GM19463 (cell line): ENCODE data around the gene VCX3A.
"Not testable (repeated sequence)": the region's sequence is repeated elsewhere in the genome, so short reads cannot be mapped to it uniquely, and the experiment has no call there.

Source experiments
- ATAC-seq: cut with Tn5 transposase; IDR thresholded peaks from one replicate; pipeline ENCODE4 v1.9.1; 2021; ENCODE audit warnings: mild to moderate bottlenecking, moderate library complexity; ENCODE audit not compliant: unreplicated experiment

The VCX3A gene

GRCh38 chrX:6535018-6535417, at the start of gene VCX3A:
Gene VCX3A, minus strand, starts transcription at chrX:6535118. Its CDS starts 621 bp downstream, at chrX:6534497.
- ATAC-seq: not testable (repeated sequence)

GRCh38 chrX:6574762-6575161, 39.8 kb upstream of the VCX3A start:
- ATAC-seq: no peak

DNA sequence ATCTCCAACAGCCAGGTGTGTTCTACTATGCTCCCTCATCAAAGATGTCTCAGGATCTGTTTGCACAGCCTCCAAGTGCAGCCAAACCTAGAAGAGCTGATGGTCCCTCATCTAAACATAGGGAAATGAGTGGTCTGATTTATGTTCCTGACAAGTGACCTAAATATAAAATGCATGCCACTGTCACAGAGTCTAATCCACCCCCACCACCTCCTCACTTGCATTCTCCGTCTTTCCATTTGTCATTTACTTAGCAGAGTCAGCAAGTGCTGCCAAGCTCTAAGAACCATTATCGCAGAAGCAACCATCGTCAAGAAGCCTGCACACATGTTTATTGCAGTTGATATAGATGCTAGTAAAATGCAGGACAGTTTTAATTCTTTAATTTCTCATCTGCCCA, 33.1 kb upstream of the VCX3A start:
- no peak for ATAC-seq

DNA sequence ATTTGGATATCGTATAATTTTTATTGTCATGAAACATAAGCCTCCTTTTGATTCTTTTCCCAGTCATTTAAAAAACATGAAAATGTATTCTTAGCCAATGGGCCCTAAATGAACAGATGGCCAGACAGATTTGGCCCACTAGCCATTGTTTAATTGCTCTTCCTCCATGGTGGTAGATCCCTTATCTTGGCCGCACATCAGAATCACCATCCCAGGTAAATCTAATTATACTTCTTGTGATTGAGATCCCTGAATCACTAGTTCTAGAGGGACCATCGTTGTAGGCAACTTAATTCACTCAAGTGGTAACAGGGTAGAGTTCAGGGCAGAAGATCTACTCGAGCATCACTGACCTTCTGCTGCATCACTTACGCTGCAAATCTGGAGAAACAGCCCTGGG, 24.1 kb upstream of the VCX3A start:
- no peak for ATAC-seq

DNA sequence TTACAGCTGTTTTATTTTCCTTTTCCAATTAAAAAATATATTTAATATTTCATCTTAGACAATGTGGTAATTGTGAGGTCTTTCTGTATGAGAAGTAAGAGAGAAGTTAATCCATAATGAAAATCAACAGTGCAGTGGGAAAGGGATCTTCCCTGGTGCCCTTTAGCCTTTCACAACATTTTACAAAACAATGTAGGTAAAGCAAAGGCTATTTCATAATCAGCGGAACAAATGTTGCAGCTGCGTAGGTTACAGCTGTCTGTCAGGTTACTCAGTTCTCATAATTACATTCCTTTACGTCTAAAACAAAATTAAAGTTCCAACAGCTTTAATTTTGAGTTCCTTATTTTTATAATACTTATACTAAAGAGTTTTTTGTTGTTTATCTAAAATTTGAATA, 22.8 kb upstream of the VCX3A start:
- no peak for ATAC-seq

DNA sequence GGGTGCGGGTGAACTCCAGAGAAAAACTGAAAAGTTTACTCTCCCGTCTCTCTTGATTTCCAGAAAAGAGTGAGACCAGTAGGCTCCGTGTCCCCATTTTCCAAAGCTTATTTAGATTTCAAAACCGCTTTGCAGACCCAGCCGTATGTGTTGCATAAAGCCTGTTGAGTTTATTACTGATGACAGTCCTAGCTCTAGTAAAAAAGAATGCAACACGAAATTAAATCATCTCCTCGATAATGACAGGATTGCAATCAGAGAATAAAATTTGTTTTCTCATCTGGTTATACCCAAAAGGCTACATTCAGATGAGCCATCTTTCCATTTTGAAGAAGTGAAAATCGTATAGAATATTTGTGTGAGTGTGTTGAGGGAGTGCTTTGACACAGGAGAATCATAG, 16.1 kb upstream of the VCX3A start:
- no peak for ATAC-seq

GRCh38 chrX:6545712-6546111, 10.8 kb upstream of the VCX3A start:
- ATAC-seq: no peak

GRCh38 chrX:6526564-6527136, 8.3 kb downstream of the VCX3A start:
- no peak for ATAC-seq

DNA sequence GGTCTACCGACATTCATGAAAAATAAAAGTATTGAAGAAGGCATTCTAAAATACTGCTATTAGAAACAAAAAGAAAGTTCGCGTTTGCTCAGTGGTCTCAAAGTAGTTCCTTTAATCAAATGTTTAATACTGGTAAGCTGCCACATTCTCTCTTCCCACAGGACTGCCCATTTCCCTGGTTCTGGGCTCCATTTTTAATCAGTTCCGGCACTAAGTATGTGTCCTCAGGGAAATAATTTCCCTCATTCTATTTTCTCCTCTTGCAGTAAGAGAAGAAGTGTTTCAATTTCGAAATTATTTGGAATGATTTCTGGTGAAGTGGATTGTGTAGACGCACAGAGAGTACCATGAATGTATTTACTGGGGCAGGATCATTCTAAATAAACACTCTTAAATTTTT, 17.5 kb downstream of the VCX3A start:
- no peak for ATAC-seq

- ATAC-seq: no peak
Measured at GRCh38 chrX:6506444-6506843, 28.5 kb downstream of the VCX3A start.

DNA sequence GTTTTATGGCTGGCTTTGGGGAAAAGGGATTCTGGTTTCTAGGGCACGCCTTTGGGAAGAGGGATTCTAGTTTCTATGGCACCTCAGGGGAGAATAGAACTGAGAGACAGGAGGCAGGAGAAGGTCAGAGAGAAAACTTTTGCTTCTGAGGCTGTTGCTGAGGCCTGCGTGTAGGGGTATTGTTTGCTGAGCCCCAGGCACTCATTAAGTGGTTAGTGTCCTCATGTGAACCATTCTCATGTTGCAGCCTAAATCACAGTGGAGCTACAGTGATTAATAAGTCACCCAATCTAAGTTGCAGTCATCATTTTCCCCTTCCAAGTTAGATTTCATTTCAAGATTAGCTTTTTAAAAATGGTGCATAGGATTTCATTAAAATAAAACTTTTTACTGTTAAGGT, 29.0 kb downstream of the VCX3A start:
- ATAC-seq: no peak

DNA sequence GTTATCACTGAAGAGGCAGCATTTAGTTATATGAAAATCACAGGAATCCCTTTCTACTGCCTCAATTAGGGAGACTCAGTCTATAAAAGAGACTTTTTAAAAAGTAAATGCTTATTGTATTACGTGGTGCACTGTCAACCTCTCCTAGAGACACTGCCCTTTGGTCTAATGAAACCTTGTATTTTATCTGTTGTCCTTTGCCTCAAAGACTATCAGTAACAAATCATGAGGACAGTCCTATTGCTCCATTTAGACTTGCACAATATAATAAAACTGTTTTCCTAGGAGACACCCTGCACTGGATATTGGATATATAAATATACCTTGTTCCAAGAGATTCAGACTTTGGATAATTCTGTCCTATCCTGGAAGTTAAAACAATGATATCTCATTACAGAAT, 34.2 kb downstream of the VCX3A start:
- no peak for ATAC-seq

DNA sequence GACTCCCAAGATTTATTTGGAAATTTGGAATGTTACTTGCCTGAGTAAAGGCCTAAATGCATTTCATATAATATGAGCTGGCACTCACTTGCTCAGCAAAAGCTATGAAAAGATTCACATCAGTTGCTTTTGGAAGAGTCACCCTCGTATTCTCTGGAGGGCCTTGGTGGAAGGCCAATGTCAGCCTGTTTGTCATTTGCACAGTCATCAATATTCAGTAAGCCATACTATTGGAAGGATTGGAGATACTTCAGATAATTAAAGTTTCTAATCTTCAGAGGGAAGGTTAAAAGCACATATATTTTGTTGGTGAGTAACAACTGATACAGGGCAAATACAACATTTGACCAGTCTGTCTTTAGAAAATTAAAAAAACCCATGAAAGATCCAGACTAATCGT, 36.6 kb downstream of the VCX3A start:
- ATAC-seq: no peak
